Spleen (tissue), 11 donors: ENCODE measurements around the gene RBP4. TPM values are rescaled to one million over a fixed set of nuclear protein-coding genes. Genes with fewer than 3 reads are reported as not detected.

Source experiments
- DNase-seq: peaks from one replicate; pipeline ENCODE4 v3.0.0-alpha.2; 2020
- H3K27ac ChIP-seq, 8 donors: fragments of 200-600 bp; sonication (generic) in 7 of 8; 1 replicate in 4 of 8; 2 replicates in 4 of 8; pipeline versions ENCODE4 v1.5.0 to v1.8.0; 2016 to 2021; ENCODE audit warnings: inconsistent platforms in 4 of 8, mild to moderate bottlenecking in 4 of 8, moderate library complexity in 1 of 8
- H3K27me3 ChIP-seq, 7 donors: fragments of 200-600 bp; sonication (generic) in 6 of 7; replicated peaks in 1 of 7; 1 replicate in 4 of 7; 2 replicates in 3 of 7; pipeline versions ENCODE4 v1.5.0 to v1.8.0; 2016 to 2021; ENCODE audit warnings: inconsistent platforms in 3 of 7, mild to moderate bottlenecking in 1 of 7
- H3K36me3 ChIP-seq, 6 donors: fragments of 200-600 bp; sonication (generic) in 5 of 6; 1 replicate in 4 of 6; 2 replicates in 2 of 6; pipeline versions ENCODE4 v1.5.0 to v1.8.0; 2016 to 2021; ENCODE audit warnings: inconsistent platforms in 2 of 6
- H3K4me1 ChIP-seq, 6 donors: fragments of 200-600 bp; sonication (generic) in 5 of 6; 1 replicate in 3 of 6; 2 replicates in 3 of 6; pipeline versions ENCODE4 v1.5.0 to v1.8.0; 2016 to 2021; ENCODE audit warnings: inconsistent platforms in 3 of 6
- H3K4me3 ChIP-seq, 8 donors: fragments of 200-600 bp; sonication (generic) in 7 of 8; 1 replicate in 4 of 8; 2 replicates in 4 of 8; pipeline versions ENCODE4 v1.5.0 to v1.8.0; 2016 to 2021; ENCODE audit warnings: inconsistent platforms in 4 of 8, mild to moderate bottlenecking in 4 of 8, moderate library complexity in 2 of 8
- H3K9me3 ChIP-seq, 8 donors: fragments of 200-600 bp; sonication (generic) in 7 of 8; 1 replicate in 4 of 8; 2 replicates in 4 of 8; pipeline versions ENCODE4 v1.5.0 to v1.8.0; 2016 to 2021; ENCODE audit warnings: inconsistent platforms in 4 of 8
- CTCF ChIP-seq, 11 experiments: fragments of 200-600 bp in 7 of 11; fragments of 450-650 bp in 4 of 11; sonication (generic) in 4 of 11; IDR thresholded peaks in 8 of 11; conservative IDR thresholded peaks in 3 of 11; 1 replicate in 7 of 11; 2 replicates in 4 of 11; pipeline versions ENCODE4 v1.4.0 to v1.8.0; 2016 to 2021; ENCODE audit warnings: antibody characterized with exemption in 11 of 11, inconsistent platforms in 4 of 11, mild to moderate bottlenecking in 1 of 11
- POLR2A ChIP-seq, 3 donors: fragments of 450-650 bp; IDR thresholded peaks; one replicate each; pipeline ENCODE4 v1.5.1; 2017; ENCODE audit warnings: antibody characterized with exemption in 3 of 3, mild to moderate bottlenecking in 1 of 3
- POLR2AphosphoS5 ChIP-seq, 3 donors: sonication (generic); formaldehyde crosslinking; IDR thresholded peaks; one replicate each; pipeline ENCODE4 v1.5.1; 2017; ENCODE audit warnings: antibody characterized with exemption in 3 of 3
- WGBS, 5 donors: extraction: QIAGEN DNeasy Blood & Tissue Kit in 3 of 5; methylation state at CpG; one replicate each; pipeline versions ENCODE4 v1.1.5 to v1.1.7; 2013 to 2018; 5-methylcytosine and 5-hydroxymethylcytosine counted together
- intact Hi-C: fragments of 100-400 bp; cut with DNase I; formaldehyde crosslinking; loops from one replicate; pipeline ENCODE4 v1.15.0; 2023; ENCODE audit warnings: low total_unique reads
- polyA plus RNA-seq, 3 donors: library from polyadenylated mRNA; stranded (reverse); fragments of 200-250 nt; gene quantifications; one replicate each; pipeline ENCODE4 v1.2.1, GENCODE V29; 2013
- total RNA-seq, 7 donors: library from RNA; depleted of rRNA in 3 of 7; stranded (reverse); fragments of >200 nt in 3 of 7; fragmentation: NEBNext Ultra II Directional in 4 of 7; extraction: Animal tissue kit (Norgen Biotek cat#: 25700) in 4 of 7; gene quantifications; one replicate each; pipeline versions ENCODE4 v1.1.0 to v1.2.1, GENCODE V29; 2016 to 2021
- donor health status: healthy with polysubstance abuse.
- donor health status: DM: no; HTN: no; CAD: no; lungs with moderate emphysema.
- donor health status: DM: no; HTN: no; CAD: no.
- donor health status: Bipolar disorder and iron deficiency.
- donor health status: healthy.
- donor health status: DM: no; HTN: no; CAD: no.
- donor health status: DM: yes; HTN: yes; CAD: no.

The RBP4 gene
- total and polyA plus RNA-seq, 10 donors, result 0.20 to 1.3 (median 0.26) TPM; not detected in 6

DNA sequence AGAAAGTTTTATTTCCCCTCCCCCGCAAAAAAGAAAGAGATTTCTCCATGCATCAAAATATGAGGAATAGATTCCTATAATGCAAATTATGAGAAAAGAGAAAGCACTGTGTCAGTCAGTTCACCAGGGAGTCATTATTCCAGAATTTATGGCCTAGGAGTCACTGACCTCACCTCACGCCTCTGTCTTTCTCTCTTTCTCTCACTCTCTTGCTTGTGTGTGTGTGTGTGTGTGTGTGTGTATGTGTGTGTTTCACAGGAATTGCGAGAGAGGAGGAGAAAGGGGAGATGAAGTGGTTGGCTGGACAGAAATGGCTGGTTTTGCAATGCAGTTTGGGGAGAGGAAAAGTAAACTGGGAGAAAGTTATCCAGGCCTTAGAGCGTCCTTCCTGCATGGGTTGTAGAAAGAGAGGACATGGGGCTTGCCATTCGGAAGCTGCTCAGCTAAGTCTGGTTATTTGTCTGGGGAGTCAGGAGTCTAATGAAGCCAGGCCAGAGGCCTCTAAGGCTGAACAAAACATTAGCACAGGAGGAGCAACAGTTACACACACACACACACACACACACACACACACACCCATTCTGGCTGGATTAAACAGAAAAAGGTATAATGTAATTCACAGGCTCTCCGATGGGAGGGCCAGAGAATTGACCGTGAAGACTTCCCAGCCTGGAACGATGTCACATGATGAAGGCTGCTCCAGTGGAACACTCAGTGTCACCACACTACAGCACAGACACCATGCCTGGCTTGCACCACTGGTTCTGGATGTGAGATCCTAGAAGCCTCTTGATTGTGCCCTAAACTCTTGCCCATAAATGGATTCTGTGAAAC is 47.3 kb downstream of the RBP4 start:
- peaks cover 0 to 11% (median 0%) of the 10 kb centered on the region in 7 donors for H3K27me3 ChIP-seq
- peaks cover 0 to 8% (median 0%) of the 10 kb centered on the region in 6 donors for H3K4me1 ChIP-seq
- no peak for DNase-seq
- H3K4me3 ChIP-seq, result no peak overlapping the region
- 82 to 97% (median 89%) methylated on average over 8 of the region's 8 CpGs for WGBS, 5 donors
- TF ChIP-seq CTCF (IDR thresholded peaks at IDR 0.05 in 8 of 11, conservative IDR thresholded peaks at IDR 0.05 in 3 of 11) (no peak), POLR2A (IDR thresholded peaks at IDR 0.05) (no peak), POLR2AphosphoS5 (IDR thresholded peaks at IDR 0.05) (no peak)
- H3K27ac ChIP-seq, result no peak overlapping the region
- intact Hi-C loops, result loop anchor here (10.0 kb wide), 1 partner anchor 121 kb away; no protein-coding TSS in a partner anchor
- H3K9me3 ChIP-seq, result no peaks in the 10 kb centered on the region
- H3K36me3 ChIP-seq, result no peaks in the 10 kb centered on the region

- no peak for TF ChIP-seq CTCF (IDR thresholded peaks at IDR 0.05 in 8 of 11, conservative IDR thresholded peaks at IDR 0.05 in 3 of 11)
- no peak for TF ChIP-seq POLR2AphosphoS5 (IDR thresholded peaks at IDR 0.05)
- no peak for TF ChIP-seq POLR2A (IDR thresholded peaks at IDR 0.05)
- Histone ChIP-seq H3K9me3 (no peaks in the 10 kb centered on the region), H3K27me3 (peaks cover 0 to 9% (median 0%) of the 10 kb centered on the region in 7 donors), H3K36me3 (no peaks in the 10 kb centered on the region), H3K27ac (no peak overlapping the region), H3K4me3 (no peak overlapping the region), H3K4me1 (peaks cover 0 to 8% (median 0%) of the 10 kb centered on the region in 6 donors)
- intact Hi-C loops, result loop anchor here (10.0 kb wide), 1 partner anchor 122 kb away; no protein-coding TSS in a partner anchor
- WGBS, 5 donors, result 92 to 98% (median 96%) methylated on average over 3 of the region's 3 CpGs
- DNase-seq, result no peak
Observed at GRCh38 chr10:93552780-93553179, 48.3 kb downstream of the RBP4 start.

- Histone ChIP-seq H3K36me3 (no peaks in the 10 kb centered on the region), H3K27me3 (peaks cover 0 to 13% (median 0%) of the 10 kb centered on the region in 7 donors), H3K4me1 (peaks cover 0 to 8% (median 0%) of the 10 kb centered on the region in 6 donors), H3K27ac (no peak overlapping the region), H3K4me3 (no peak overlapping the region), H3K9me3 (no peaks in the 10 kb centered on the region)
- WGBS, 5 donors, result 82 to 94% (median 87%) methylated on average over 4 of the region's 4 CpGs
- intact Hi-C loops, result loop anchor here (10.0 kb wide), 1 partner anchor 124 kb away; no protein-coding TSS in a partner anchor
- DNase-seq, result no peak
- TF ChIP-seq CTCF (IDR thresholded peaks at IDR 0.05 in 8 of 11, conservative IDR thresholded peaks at IDR 0.05 in 3 of 11) (no peak), POLR2A (IDR thresholded peaks at IDR 0.05) (no peak), POLR2AphosphoS5 (IDR thresholded peaks at IDR 0.05) (no peak)
Observed at GRCh38 chr10:93550606-93551005, 50.4 kb downstream of the RBP4 start.

- no peak overlapping the region for H3K4me3 ChIP-seq
- DNase-seq, result no peak
- TF ChIP-seq CTCF (IDR thresholded peaks at IDR 0.05 in 8 of 11, conservative IDR thresholded peaks at IDR 0.05 in 3 of 11) (no peak), POLR2AphosphoS5 (IDR thresholded peaks at IDR 0.05) (no peak), POLR2A (IDR thresholded peaks at IDR 0.05) (no peak)
- no peaks in the 10 kb centered on the region for H3K4me1 ChIP-seq
- 67 to 95% (median 93%) methylated on average over 5 of the region's 5 CpGs for WGBS, 5 donors
- intact Hi-C loops, result no loop called here
- H3K9me3 ChIP-seq, result no peaks in the 10 kb centered on the region
- H3K27ac ChIP-seq, result no peak overlapping the region
- H3K27me3 ChIP-seq, result peaks cover 0 to 4% (median 0%) of the 10 kb centered on the region in 7 donors
- no peaks in the 10 kb centered on the region for H3K36me3 ChIP-seq
Observed at GRCh38 chr10:93548376-93549071, 52.5 kb downstream of the RBP4 start.
